Neutrophil (primary cell): ENCODE data around the gene ECT2.
A peak's percentile ranks its signal among the peaks of the same experiment; 100 is the strongest.

Experiments
- H3K27ac ChIP-seq: fragments of 200-600 bp; sonication (generic); 2 replicates; pipeline ENCODE4 v1.5.1; 2016; ENCODE audit warnings: mild to moderate bottlenecking, moderate library complexity
- H3K27me3 ChIP-seq: fragments of 200-600 bp; sonication (generic); 2 replicates; pipeline ENCODE4 v1.6.0; 2016; ENCODE audit warnings: mild to moderate bottlenecking
- H3K36me3 ChIP-seq: fragments of 200-600 bp; sonication (generic); 2 replicates; pipeline ENCODE4 v1.5.1; 2017
- H3K4me1 ChIP-seq, 2 experiments: fragments of 200-600 bp in 1 of 2; sonication (generic) in 1 of 2; 1 replicate in 1 of 2; 2 replicates in 1 of 2; pipeline versions ENCODE4 v1.5.1 to v1.6.1; 2013 to 2016; ENCODE audit warnings: low read depth in 1 of 2, low read length in 1 of 2, mild to moderate bottlenecking in 1 of 2, moderate library complexity in 1 of 2; ENCODE audit not compliant: control insufficient read depth in 1 of 2, insufficient read depth in 1 of 2
- H3K4me3 ChIP-seq, 2 experiments: fragments of 200-600 bp in 1 of 2; sonication (generic) in 1 of 2; 1 replicate in 1 of 2; 2 replicates in 1 of 2; pipeline ENCODE4 v1.5.1; 2013 to 2016; ENCODE audit warnings: low read depth in 1 of 2, low read length in 1 of 2, mild to moderate bottlenecking in 1 of 2, moderate library complexity in 1 of 2
- H3K9me3 ChIP-seq: fragments of 200-600 bp; sonication (generic); 2 replicates; pipeline ENCODE4 v1.5.1; 2016
- CTCF ChIP-seq: fragments of 200-600 bp; sonication (generic); IDR thresholded peaks from 2 replicates; pipeline ENCODE4 v1.5.1; 2016; ENCODE audit warnings: antibody characterized with exemption

The ECT2 gene

GRCh38 chr3:172709774-172710663 lies 40.5 kb upstream of the ECT2 start:
- peak overlapping the region; percentile 72 for H3K27ac ChIP-seq
- no peak for TF ChIP-seq CTCF

GRCh38 chr3:172710664-172711453 lies 39.7 kb upstream of the ECT2 start, which contains the start of gene NCEH1:
NCEH1 (minus strand) TSS chr3:172711067; CDS start chr3:172710984, 83 bp downstream.
- Histone ChIP-seq H3K27me3 (no peaks in the 10 kb centered on the region), H3K4me1 (peaks cover 21% of the 10 kb centered on the region in 2 experiments), H3K9me3 (no peaks in the 10 kb centered on the region), H3K36me3 (no peaks in the 10 kb centered on the region), H3K4me3 (peak within 1 kb of the TSS; percentile 70 to 84), H3K27ac (peak within 1 kb of the TSS; percentile 72)
- TF ChIP-seq CTCF = peak; percentile 77

More at GRCh38 chr3:172709774-172710663, 40.5 kb upstream of the ECT2 start:
- H3K4me1 ChIP-seq = peaks cover 21% of the 10 kb centered on the region in 2 experiments
- H3K4me3 ChIP-seq = peak overlapping the region; percentile 70 to 84
- H3K9me3 ChIP-seq = no peaks in the 10 kb centered on the region
- no peaks in the 10 kb centered on the region for H3K36me3 ChIP-seq
- no peaks in the 10 kb centered on the region for H3K27me3 ChIP-seq

- Histone ChIP-seq H3K27me3 (no peaks in the 10 kb centered on the region), H3K27ac (peak overlapping the region; percentile 72), H3K36me3 (no peaks in the 10 kb centered on the region), H3K4me3 (peak overlapping the region; percentile 70 to 84), H3K9me3 (no peaks in the 10 kb centered on the region), H3K4me1 (peaks cover 21 to 27% of the 10 kb centered on the region in 2 experiments)
- no peak for TF ChIP-seq CTCF
Observed at GRCh38 chr3:172711454-172711795, 39.1 kb upstream of the ECT2 start.

- no peaks in the 10 kb centered on the region for H3K36me3 ChIP-seq
- H3K27me3 ChIP-seq = no peaks in the 10 kb centered on the region
- TF ChIP-seq CTCF = no peak
- H3K4me3 ChIP-seq = no peak overlapping the region
- no peak overlapping the region for H3K27ac ChIP-seq
- H3K4me1 ChIP-seq = peaks cover 21 to 32% of the 10 kb centered on the region in 2 experiments
- no peaks in the 10 kb centered on the region for H3K9me3 ChIP-seq
Observed at GRCh38 chr3:172713316-172713715, 37.2 kb upstream of the ECT2 start.

- Histone ChIP-seq H3K4me3 (no peak overlapping the region), H3K9me3 (no peaks in the 10 kb centered on the region), H3K27me3 (no peaks in the 10 kb centered on the region), H3K36me3 (no peaks in the 10 kb centered on the region), H3K27ac (peak overlapping the region; percentile 42), H3K4me1 (peaks cover 4 to 16% of the 10 kb centered on the region in 2 experiments)
- no peak for TF ChIP-seq CTCF
Observed at GRCh38 chr3:172716476-172716875, 34.0 kb upstream of the ECT2 start.
